ENCODE measurements around the gene SLC9A2. TPM values are rescaled to one million over a fixed set of nuclear protein-coding genes. Genes with fewer than 3 reads are reported as not detected.

SLC9A2 gene, protein sequence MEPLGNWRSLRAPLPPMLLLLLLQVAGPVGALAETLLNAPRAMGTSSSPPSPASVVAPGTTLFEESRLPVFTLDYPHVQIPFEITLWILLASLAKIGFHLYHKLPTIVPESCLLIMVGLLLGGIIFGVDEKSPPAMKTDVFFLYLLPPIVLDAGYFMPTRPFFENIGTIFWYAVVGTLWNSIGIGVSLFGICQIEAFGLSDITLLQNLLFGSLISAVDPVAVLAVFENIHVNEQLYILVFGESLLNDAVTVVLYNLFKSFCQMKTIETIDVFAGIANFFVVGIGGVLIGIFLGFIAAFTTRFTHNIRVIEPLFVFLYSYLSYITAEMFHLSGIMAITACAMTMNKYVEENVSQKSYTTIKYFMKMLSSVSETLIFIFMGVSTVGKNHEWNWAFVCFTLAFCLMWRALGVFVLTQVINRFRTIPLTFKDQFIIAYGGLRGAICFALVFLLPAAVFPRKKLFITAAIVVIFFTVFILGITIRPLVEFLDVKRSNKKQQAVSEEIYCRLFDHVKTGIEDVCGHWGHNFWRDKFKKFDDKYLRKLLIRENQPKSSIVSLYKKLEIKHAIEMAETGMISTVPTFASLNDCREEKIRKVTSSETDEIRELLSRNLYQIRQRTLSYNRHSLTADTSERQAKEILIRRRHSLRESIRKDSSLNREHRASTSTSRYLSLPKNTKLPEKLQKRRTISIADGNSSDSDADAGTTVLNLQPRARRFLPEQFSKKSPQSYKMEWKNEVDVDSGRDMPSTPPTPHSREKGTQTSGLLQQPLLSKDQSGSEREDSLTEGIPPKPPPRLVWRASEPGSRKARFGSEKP
- total RNA-seq: 100 to 1,000 TPM in 1 of 4 donors, 10 to 100 TPM in 3; 61.7 to 151 (median 80.6) TPM

DNA sequence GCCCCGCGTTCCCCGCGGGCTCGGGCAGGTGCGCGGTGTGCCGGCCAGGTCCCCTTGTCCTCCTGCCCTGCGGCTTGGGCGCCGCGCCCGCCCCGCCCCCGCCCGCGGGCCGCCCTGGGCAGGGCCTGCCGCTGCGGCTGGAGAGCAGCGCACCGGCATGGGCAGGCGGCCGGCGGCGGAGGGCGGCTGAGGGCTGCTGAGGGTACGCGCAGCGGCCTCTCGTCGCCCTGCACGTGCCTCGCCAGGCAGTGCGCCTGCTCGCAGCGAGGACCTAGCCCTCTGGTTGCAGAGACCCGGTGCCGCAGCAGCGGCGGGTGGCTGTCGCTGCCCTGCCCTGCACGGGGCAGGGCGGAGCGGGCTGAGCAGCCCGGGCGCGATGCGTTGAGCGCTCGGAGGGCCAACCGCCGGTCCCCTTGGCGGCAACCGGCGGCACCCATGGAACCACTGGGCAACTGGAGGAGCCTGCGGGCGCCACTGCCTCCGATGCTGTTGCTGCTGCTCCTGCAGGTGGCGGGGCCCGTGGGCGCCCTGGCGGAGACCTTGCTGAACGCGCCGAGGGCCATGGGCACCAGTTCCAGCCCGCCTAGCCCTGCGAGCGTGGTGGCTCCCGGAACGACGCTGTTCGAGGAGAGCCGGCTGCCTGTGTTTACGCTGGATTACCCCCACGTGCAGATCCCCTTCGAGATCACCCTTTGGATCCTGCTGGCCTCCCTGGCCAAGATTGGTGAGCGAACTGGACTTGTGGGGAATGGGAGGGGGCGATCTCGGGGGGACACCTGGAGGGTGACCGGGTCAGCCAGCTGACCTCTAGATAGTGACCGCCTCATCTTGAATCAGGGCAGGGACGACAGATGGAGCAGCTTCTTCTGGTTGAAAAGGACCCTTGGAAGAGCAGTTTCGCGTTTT is at the start of gene SLC9A2:
SLC9A2 (plus strand) TSS at position 140 of the 906 bp plus-strand sequence; CDS start at position 436, 296 bp downstream.
- no peaks in the 10 kb centered on the region for H3K9me3 ChIP-seq
- no peak for TF ChIP-seq POLR2A (IDR thresholded peaks at IDR 0.05)
- TF ChIP-seq, protein P1, sequence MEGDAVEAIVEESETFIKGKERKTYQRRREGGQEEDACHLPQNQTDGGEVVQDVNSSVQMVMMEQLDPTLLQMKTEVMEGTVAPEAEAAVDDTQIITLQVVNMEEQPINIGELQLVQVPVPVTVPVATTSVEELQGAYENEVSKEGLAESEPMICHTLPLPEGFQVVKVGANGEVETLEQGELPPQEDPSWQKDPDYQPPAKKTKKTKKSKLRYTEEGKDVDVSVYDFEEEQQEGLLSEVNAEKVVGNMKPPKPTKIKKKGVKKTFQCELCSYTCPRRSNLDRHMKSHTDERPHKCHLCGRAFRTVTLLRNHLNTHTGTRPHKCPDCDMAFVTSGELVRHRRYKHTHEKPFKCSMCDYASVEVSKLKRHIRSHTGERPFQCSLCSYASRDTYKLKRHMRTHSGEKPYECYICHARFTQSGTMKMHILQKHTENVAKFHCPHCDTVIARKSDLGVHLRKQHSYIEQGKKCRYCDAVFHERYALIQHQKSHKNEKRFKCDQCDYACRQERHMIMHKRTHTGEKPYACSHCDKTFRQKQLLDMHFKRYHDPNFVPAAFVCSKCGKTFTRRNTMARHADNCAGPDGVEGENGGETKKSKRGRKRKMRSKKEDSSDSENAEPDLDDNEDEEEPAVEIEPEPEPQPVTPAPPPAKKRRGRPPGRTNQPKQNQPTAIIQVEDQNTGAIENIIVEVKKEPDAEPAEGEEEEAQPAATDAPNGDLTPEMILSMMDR (IDR thresholded peaks at IDR 0.05): peak in 2 of 5 experiments; percentile 7 to 26
- no peak for TF ChIP-seq EP300 (IDR thresholded peaks at IDR 0.05; ENCODE audit: low read depth)
- TF ChIP-seq POLR2AphosphoS5 (IDR thresholded peaks at IDR 0.05): no peak
- peak; percentile 59 for DNase-seq
- peak within 1 kb of the TSS; percentile 36 to 80 (median 58) for H3K4me3 ChIP-seq
- peaks cover 0 to 47% (median 18%) of the 10 kb centered on the region in 4 donors for H3K4me1 ChIP-seq
- 16% methylated on average over 13 of the region's 85 CpGs; no CpG with 5 or more reads in 1 of the 2 donors for WGBS, 2 donors (ENCODE audit: low coverage in 1 of 2)
- intact Hi-C loops (cut with DNase I; ENCODE audit: low total_unique reads): no loop called here
- in situ Hi-C loops (cut with MboI; ENCODE audit: low pct_ligation_motif_present in 1 of 4, low pct_unique_long_range_greater_than_20kb in 1 of 4, low sequenced_read_pairs in 3 of 4): no loop called here
- H3K27ac ChIP-seq: peak within 1 kb of the TSS; percentile 86 to 94 (median 89)
- no peaks in the 10 kb centered on the region for H3K36me3 ChIP-seq
- H3K27me3 ChIP-seq: peaks cover 31% of the 10 kb centered on the region

DNA sequence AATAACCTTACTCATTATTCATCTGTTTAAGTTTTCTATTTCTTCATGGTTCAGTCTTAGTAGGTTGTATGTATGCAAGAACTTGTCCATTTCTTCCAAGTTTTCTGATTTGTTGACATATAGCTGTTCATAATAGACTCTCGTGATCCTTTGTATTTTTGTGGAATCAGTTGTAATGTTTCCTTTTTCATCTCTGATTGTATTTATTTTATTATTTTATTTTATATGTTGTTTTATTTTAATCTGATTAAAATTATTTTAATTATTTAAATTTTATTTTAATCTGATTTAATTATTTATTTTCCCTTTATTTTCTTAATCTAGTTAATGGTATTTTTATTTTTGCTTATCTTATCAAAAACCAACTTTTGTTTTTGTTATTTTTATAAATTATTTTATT is 43.5 kb upstream of the SLC9A2 start:
- Histone ChIP-seq H3K27ac (no peak overlapping the region), H3K4me1 (no peaks in the 10 kb centered on the region), H3K9me3 (peaks cover 0 to 4% of the 10 kb centered on the region in 2 donors), H3K27me3 (no peaks in the 10 kb centered on the region), H3K36me3 (peaks cover 0 to 2% (median 0%) of the 10 kb centered on the region in 4 donors), H3K4me3 (no peak overlapping the region)
- in situ Hi-C loops (cut with MboI; ENCODE audit: low pct_ligation_motif_present in 1 of 4, low pct_unique_long_range_greater_than_20kb in 1 of 4, low sequenced_read_pairs in 3 of 4) (no loop called here), intact Hi-C loops (cut with DNase I; ENCODE audit: low total_unique reads) (no loop called here)
- DNase-seq: no peak
- TF ChIP-seq EP300 (IDR thresholded peaks at IDR 0.05; ENCODE audit: low read depth): no peak
- no peak for TF ChIP-seq POLR2AphosphoS5 (IDR thresholded peaks at IDR 0.05)
- no peak for TF ChIP-seq POLR2A (IDR thresholded peaks at IDR 0.05)
- TF ChIP-seq, protein P1 (IDR thresholded peaks at IDR 0.05): no peak
- WGBS, 2 donors (ENCODE audit: low coverage in 1 of 2): 71 to 93% methylated on average over 1 of the region's 1 CpG

DNA sequence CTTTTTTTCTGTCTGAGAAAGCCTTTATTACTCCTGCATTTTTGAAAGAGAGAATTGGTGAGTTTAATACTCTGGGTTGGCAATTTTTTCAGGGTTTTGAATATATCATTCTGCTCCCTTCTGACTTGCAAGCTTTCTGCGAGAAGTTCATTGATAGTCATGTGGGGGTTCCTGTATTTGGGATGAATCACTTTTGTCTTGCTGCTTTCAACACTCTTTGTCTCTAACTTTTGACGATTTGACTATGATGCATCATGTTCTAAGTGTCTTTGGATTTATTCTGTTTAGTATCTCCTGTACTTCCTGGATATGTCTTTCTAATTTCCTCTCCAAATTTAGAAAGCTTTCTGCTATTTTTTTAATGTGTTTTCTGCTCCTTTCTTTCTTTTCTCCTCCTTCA is 41.0 kb upstream of the SLC9A2 start:
- 83 to 87% methylated on average over 1 to 2 of the region's 2 CpGs for WGBS, 2 donors (ENCODE audit: low coverage in 1 of 2)
- no peak for DNase-seq
- no peaks in the 10 kb centered on the region for H3K4me1 ChIP-seq

More for the DNA sequence above, 41.0 kb upstream of the SLC9A2 start:
- TF ChIP-seq, protein P1 (IDR thresholded peaks at IDR 0.05): no peak
- TF ChIP-seq EP300 (IDR thresholded peaks at IDR 0.05; ENCODE audit: low read depth) (no peak), POLR2A (IDR thresholded peaks at IDR 0.05) (no peak), POLR2AphosphoS5 (IDR thresholded peaks at IDR 0.05) (no peak)
- Histone ChIP-seq H3K27me3 (no peaks in the 10 kb centered on the region), H3K4me3 (no peak overlapping the region), H3K36me3 (peaks cover 0 to 2% (median 0%) of the 10 kb centered on the region in 4 donors), H3K27ac (no peak overlapping the region), H3K9me3 (peaks cover 0 to 4% of the 10 kb centered on the region in 2 donors)
- in situ Hi-C loops (cut with MboI; ENCODE audit: low pct_ligation_motif_present in 1 of 4, low pct_unique_long_range_greater_than_20kb in 1 of 4, low sequenced_read_pairs in 3 of 4): no loop called here
- intact Hi-C loops (cut with DNase I; ENCODE audit: low total_unique reads): no loop called here
